Keratinocyte (primary cell): ENCODE measurements around the gene SPINK13. TPM values are rescaled to one million over a fixed set of nuclear protein-coding genes. Genes with fewer than 3 reads are reported as not detected.

Source experiments
- DNase-seq: peaks from one replicate; pipeline ENCODE4 v3.0.0-alpha.2; 2011; ENCODE audit warnings: low read depth, missing footprints, low spot score
- FAIRE-seq: peaks from 2 replicates; lab custom pipeline; 2011; peaks lifted over from hg19 to GRCh38; lab: Jason Lieb, UNC
- H2AFZ ChIP-seq: 2 replicates; pipeline ENCODE4 v1.6.0; 2012; ENCODE audit warnings: low read length, control low read depth, inconsistent platforms; ENCODE audit not compliant: control insufficient read depth
- H3K27ac ChIP-seq: 2 replicates; pipeline ENCODE4 v1.5.1; 2011; ENCODE audit warnings: low read length; ENCODE audit not compliant: control insufficient read depth, insufficient read depth
- H3K27me3 ChIP-seq: 3 replicates; pipeline ENCODE4 v1.6.0; 2011; ENCODE audit warnings: low read length; ENCODE audit not compliant: control insufficient read depth, insufficient read depth; ENCODE audit errors: extremely low read depth
- H3K36me3 ChIP-seq, 2 experiments: 2 replicates in 1 of 2; 3 replicates in 1 of 2; pipeline ENCODE4 v1.5.1; 2011; ENCODE audit warnings: low read length in 2 of 2, mild to moderate bottlenecking in 1 of 2; ENCODE audit not compliant: control insufficient read depth in 2 of 2, insufficient read depth in 2 of 2; ENCODE audit errors: extremely low read depth in 1 of 2
- H3K4me1 ChIP-seq: 3 replicates; pipeline ENCODE4 v1.5.1; 2011; ENCODE audit warnings: low read length; ENCODE audit not compliant: control insufficient read depth, insufficient read depth; ENCODE audit errors: extremely low read depth
- H3K4me2 ChIP-seq: 3 replicates; pipeline ENCODE4 v1.6.0; 2011; ENCODE audit warnings: low read depth, low read length; ENCODE audit not compliant: control insufficient read depth, insufficient read depth; ENCODE audit errors: extremely low read depth
- H3K4me3 ChIP-seq, 3 experiments: fragments of 200-600 bp in 1 of 3; sonication (generic) in 1 of 3; 2 replicates in 2 of 3; 3 replicates in 1 of 3; pipeline ENCODE4 v1.5.1; 2011 to 2016; ENCODE audit warnings: low read length in 3 of 3, mild to moderate bottlenecking in 3 of 3, control low read depth in 2 of 3, inconsistent platforms in 1 of 3, low read depth in 1 of 3, mixed read lengths in 1 of 3, mixed run types in 1 of 3, moderate library complexity in 1 of 3; ENCODE audit not compliant: control insufficient read depth in 2 of 3, insufficient read depth in 2 of 3; ENCODE audit errors: extremely low read depth in 1 of 3
- H3K79me2 ChIP-seq: 2 replicates; pipeline ENCODE4 v1.6.0; 2012; ENCODE audit warnings: low read length; ENCODE audit not compliant: control insufficient read depth, insufficient read depth
- H3K9ac ChIP-seq: 3 replicates; pipeline ENCODE4 v1.6.0; 2011; ENCODE audit warnings: low read length; ENCODE audit not compliant: control insufficient read depth, insufficient read depth; ENCODE audit errors: extremely low read depth
- H3K9me1 ChIP-seq: 3 replicates; pipeline ENCODE4 v1.6.0; 2011; ENCODE audit warnings: low read length; ENCODE audit not compliant: control insufficient read depth, insufficient read depth; ENCODE audit errors: extremely low read depth
- H3K9me3 ChIP-seq: 2 replicates; pipeline ENCODE4 v1.5.1; 2012; ENCODE audit warnings: low read depth, low read length; ENCODE audit not compliant: control insufficient read depth
- H4K20me1 ChIP-seq: 3 replicates; pipeline ENCODE4 v1.6.0; 2011; ENCODE audit warnings: low read length; ENCODE audit not compliant: control insufficient read depth, insufficient read depth; ENCODE audit errors: extremely low read depth
- EZH2 ChIP-seq: IDR thresholded peaks from one replicate; pipeline ENCODE4 v1.6.1; 2012; ENCODE audit warnings: inconsistent platforms, mild to moderate bottlenecking, low read length, moderate library complexity
- dilution Hi-C: fragments of 300-500 bp; cut with MboI; formaldehyde crosslinking; loops from one replicate; pipeline ENCODE4 v1.7.0; 2020; ENCODE audit warnings: low sequenced_read_pairs; ENCODE audit not compliant: extremely low pct_ligation_motif_present
- polyA plus RNA-seq, 5 experiments: library from polyadenylated mRNA; depleted of rRNA in 3 of 5; stranded (reverse) in 3 of 5; stranded (forward) in 1 of 5; unstranded in 1 of 5; fragments of >200 nt; gene quantifications; 1 replicate in 1 of 5; 2 replicates in 3 of 5; 3 replicates in 1 of 5; pipeline versions ENCODE4 v1.2.1 to v1.2.3, GENCODE V29; 2011 to 2012; ENCODE audit warnings: missing spikeins in 2 of 5, low read depth in 1 of 5, low replicate concordance in 1 of 5
- TF ChIP-seq, protein P1 (sequence below), 3 experiments: IDR thresholded peaks in 1 of 3; conservative IDR thresholded peaks in 1 of 3; optimal IDR thresholded peaks in 1 of 3; 2 replicates in 2 of 3; 3 replicates in 1 of 3; pipeline versions ENCODE3 to v1.5.1; 2011; ENCODE audit warnings: low read length in 3 of 3, mild to moderate bottlenecking in 3 of 3, moderate library complexity in 2 of 3, control low read depth in 1 of 3, inconsistent platforms in 1 of 3; ENCODE audit not compliant: insufficient read depth in 2 of 3; ENCODE audit errors: extremely low read depth in 1 of 3

SPINK13 gene
- polyA plus RNA-seq, 1 donor (not counting 4 experiments of a cell fraction or from before 2014, with no cell fraction given), result not detected

- H2AFZ ChIP-seq, result peak overlapping the region; percentile 49
- dilution Hi-C loops, result no loop called here
- H3K36me3 ChIP-seq, result no peaks in the 10 kb centered on the region
- H3K27me3 ChIP-seq, result no peaks in the 10 kb centered on the region
- H3K79me2 ChIP-seq, result no peaks in the 10 kb centered on the region
- TF ChIP-seq, protein P1, sequence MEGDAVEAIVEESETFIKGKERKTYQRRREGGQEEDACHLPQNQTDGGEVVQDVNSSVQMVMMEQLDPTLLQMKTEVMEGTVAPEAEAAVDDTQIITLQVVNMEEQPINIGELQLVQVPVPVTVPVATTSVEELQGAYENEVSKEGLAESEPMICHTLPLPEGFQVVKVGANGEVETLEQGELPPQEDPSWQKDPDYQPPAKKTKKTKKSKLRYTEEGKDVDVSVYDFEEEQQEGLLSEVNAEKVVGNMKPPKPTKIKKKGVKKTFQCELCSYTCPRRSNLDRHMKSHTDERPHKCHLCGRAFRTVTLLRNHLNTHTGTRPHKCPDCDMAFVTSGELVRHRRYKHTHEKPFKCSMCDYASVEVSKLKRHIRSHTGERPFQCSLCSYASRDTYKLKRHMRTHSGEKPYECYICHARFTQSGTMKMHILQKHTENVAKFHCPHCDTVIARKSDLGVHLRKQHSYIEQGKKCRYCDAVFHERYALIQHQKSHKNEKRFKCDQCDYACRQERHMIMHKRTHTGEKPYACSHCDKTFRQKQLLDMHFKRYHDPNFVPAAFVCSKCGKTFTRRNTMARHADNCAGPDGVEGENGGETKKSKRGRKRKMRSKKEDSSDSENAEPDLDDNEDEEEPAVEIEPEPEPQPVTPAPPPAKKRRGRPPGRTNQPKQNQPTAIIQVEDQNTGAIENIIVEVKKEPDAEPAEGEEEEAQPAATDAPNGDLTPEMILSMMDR (optimal IDR thresholded peaks at IDR 0.05 in 1 of 3, IDR thresholded peaks at IDR 0.05 in 1 of 3, conservative IDR thresholded peaks at IDR 0.05 in 1 of 3; ENCODE audit: extremely low read depth in 1 of 3, insufficient read depth in 2 of 3, low read length in 3 of 3), result no peak
- TF ChIP-seq EZH2, result no peak
- peak overlapping the region; percentile 65 for H3K4me2 ChIP-seq
- no peaks in the 10 kb centered on the region for H4K20me1 ChIP-seq
- no peak for FAIRE-seq
- peak overlapping the region; percentile 72 for H3K27ac ChIP-seq
- peaks cover 10% of the 10 kb centered on the region for H3K4me1 ChIP-seq
- no peaks in the 10 kb centered on the region for H3K9me1 ChIP-seq
- no peak overlapping the region for H3K9ac ChIP-seq
- H3K4me3 ChIP-seq, result no peak overlapping the region
- H3K9me3 ChIP-seq, result no peaks in the 10 kb centered on the region
- peak; percentile 62 for DNase-seq
These were observed 44.4 kb upstream of the SPINK13 start for GRCh38 chr5:148224117-148224742.

- Histone ChIP-seq H3K4me3 (no peak overlapping the region), H3K79me2 (no peaks in the 10 kb centered on the region), H3K27ac (no peak overlapping the region), H3K4me2 (no peak overlapping the region), H4K20me1 (no peaks in the 10 kb centered on the region), H3K36me3 (no peaks in the 10 kb centered on the region), H3K4me1 (peaks cover 10% of the 10 kb centered on the region), H3K9me1 (no peaks in the 10 kb centered on the region), H3K27me3 (no peaks in the 10 kb centered on the region), H3K9ac (no peak overlapping the region), H2AFZ (no peak overlapping the region), H3K9me3 (no peaks in the 10 kb centered on the region)
- TF ChIP-seq, protein P1 (optimal IDR thresholded peaks at IDR 0.05 in 1 of 3, IDR thresholded peaks at IDR 0.05 in 1 of 3, conservative IDR thresholded peaks at IDR 0.05 in 1 of 3; ENCODE audit: extremely low read depth in 1 of 3, insufficient read depth in 2 of 3, low read length in 3 of 3), result no peak
- no peak for TF ChIP-seq EZH2
- FAIRE-seq (no peak), DNase-seq (no peak)
- dilution Hi-C loops, result no loop called here
These were observed 40.1 kb upstream of the SPINK13 start for GRCh38 chr5:148228392-148228984.
